Activated CD4-positive, alpha-beta memory T cell treated with anti-CD3 and anti-CD28 coated beads, Interleukin-2, amount 10 ng/mL, durations not matched to agents 7 days and 5 days (primary cell): ENCODE results near the gene RBP2. TPM values are rescaled to one million over a fixed set of nuclear protein-coding genes. Genes with fewer than 3 reads are reported as not detected.
"Not testable (repeated sequence)": the region's sequence is repeated elsewhere in the genome, so short reads cannot be mapped to it uniquely, and the experiment has no call there.

Experiments
- CTCF ChIA-PET: fragments of 350-600 bp; sonication (Branson Sonifier 250); formaldehyde crosslinking; loops from one replicate; lab custom pipeline; 2021; ENCODE audit warnings: antibody characterized with exemption, inconsistent platforms; lab: Charles Lee
- POLR2A ChIA-PET: fragments of 350-600 bp; sonication (Branson Sonifier 250); formaldehyde crosslinking; loops from one replicate; lab custom pipeline; 2021; ENCODE audit warnings: antibody characterized with exemption; lab: Charles Lee
- DNase-seq: peaks from one replicate; pipeline ENCODE4 v3.0.0-alpha.2; 2020
- H3K27ac Mint-ChIP-seq: one replicate; pipeline ENCODE4 v1.8.0; 2021; ENCODE audit warnings: mild to moderate bottlenecking, mixed read lengths
- H3K27me3 Mint-ChIP-seq: one replicate; pipeline ENCODE4 v1.8.0; 2021; ENCODE audit warnings: mixed read lengths
- H3K36me3 Mint-ChIP-seq: one replicate; pipeline ENCODE4 v1.8.0; 2021; ENCODE audit warnings: low read depth, mixed read lengths
- H3K4me1 Mint-ChIP-seq: one replicate; pipeline ENCODE4 v1.8.0; 2021; ENCODE audit warnings: mixed read lengths
- H3K4me3 Mint-ChIP-seq: one replicate; pipeline ENCODE4 v1.8.0; 2021; ENCODE audit warnings: mild to moderate bottlenecking, mixed read lengths
- H3K9me3 Mint-ChIP-seq: one replicate; pipeline ENCODE4 v1.8.0; 2021; ENCODE audit warnings: mixed read lengths
- total RNA-seq, 2 experiments: library from RNA; stranded (reverse); gene quantifications; one replicate each; pipeline ENCODE4 v1.2.3, GENCODE V29; 2021

RBP2 gene
- total RNA-seq, 2 experiments from 2014 or later = not detected

DNA sequence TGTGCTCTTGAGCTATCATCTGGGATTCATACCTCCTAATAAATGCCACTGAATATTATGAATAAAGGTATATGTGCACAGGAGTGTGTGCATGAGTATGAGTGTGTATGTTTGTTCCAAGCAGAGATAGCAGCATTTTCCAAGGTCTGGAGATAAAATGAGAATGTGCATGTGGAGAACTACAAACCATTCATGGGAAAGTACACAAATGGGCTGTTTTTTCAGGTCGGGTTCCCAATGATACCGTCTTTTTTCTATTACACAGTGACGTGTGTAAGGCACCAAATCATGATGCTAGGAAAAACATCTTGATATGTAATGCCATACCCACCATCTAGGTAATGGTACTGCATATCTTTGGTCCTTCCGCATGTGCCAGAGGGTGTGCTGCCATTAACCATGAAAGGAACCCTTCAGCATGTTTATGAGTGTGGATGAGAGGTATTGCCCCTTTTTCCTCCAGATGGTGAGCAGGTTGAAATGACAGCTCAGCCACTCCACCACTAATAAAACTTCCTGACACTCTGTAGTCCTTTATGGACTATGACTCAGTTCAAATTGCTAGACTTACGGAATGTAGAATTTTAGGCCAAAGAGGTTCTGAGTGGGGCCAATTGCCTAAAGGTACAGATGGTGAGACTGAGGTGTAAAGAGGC is 50.4 kb downstream of the RBP2 start:
- Mint-ChIP-seq H3K27ac (no peak overlapping the region), H3K4me3 (no peak overlapping the region), H3K36me3 (no peaks in the 10 kb centered on the region), H3K27me3 (no peaks in the 10 kb centered on the region), H3K4me1 (no peaks in the 10 kb centered on the region), H3K9me3 (no peaks in the 10 kb centered on the region)
- DNase-seq = no peak
- ChIA-PET POLR2A (no interaction called here), CTCF (interaction anchor here (0.7 to 1.0 kb wide), 3 partner anchors 73 to 1318 kb away, joined by 3 read pairs; no protein-coding TSS in a partner anchor)

DNA sequence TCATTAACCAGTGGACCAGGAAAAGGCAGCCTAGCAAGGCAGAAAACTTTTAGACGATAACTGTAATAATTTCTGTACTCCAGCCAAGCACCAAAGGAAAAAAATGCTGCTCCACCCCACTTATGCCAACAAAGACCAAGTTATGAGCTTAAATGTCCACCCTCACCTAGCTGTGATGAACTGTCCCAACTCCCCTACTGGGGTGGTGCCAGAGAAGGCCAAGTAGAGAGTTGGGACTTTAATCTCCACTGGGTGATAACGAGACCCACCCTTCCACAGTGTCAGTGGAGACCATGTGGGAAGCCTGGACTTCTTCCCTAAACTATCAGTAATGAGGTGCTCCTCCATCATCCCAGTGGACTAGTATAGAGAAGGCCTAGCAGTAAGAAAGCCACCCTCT is 53.1 kb downstream of the RBP2 start:
- Mint-ChIP-seq H3K27me3 (no peaks in the 10 kb centered on the region), H3K27ac (no peak overlapping the region), H3K4me3 (no peak overlapping the region), H3K9me3 (no peaks in the 10 kb centered on the region), H3K36me3 (no peaks in the 10 kb centered on the region), H3K4me1 (no peaks in the 10 kb centered on the region)
- POLR2A ChIA-PET = no interaction called here
- CTCF ChIA-PET = no interaction called here
- no peak for DNase-seq

DNA sequence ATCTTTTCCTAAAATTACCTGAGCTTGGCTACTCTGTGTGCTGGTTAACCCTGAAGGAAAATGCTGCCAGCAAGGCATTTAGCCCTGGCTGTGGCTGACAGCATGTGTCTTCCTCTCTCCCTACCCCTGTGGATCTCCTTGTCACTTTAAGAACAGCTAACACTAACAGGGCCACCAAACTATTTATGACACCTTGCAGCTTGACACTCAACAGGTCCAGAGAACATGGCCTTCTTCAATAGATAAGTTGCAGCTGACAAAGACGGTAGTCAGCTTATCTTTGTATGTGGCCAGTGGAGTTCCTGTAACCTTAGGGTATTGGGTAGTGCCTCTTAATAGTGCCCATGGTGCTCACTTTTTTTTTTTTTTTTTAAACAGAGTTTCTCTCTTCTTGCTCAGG is 54.9 kb downstream of the RBP2 start:
- ChIA-PET POLR2A (no interaction called here), CTCF (no interaction called here)
- no peak for DNase-seq
- Mint-ChIP-seq H3K4me3 (no peak overlapping the region), H3K27ac (no peak overlapping the region), H3K36me3 (no peaks in the 10 kb centered on the region), H3K27me3 (no peaks in the 10 kb centered on the region), H3K4me1 (no peaks in the 10 kb centered on the region), H3K9me3 (no peaks in the 10 kb centered on the region)

DNA sequence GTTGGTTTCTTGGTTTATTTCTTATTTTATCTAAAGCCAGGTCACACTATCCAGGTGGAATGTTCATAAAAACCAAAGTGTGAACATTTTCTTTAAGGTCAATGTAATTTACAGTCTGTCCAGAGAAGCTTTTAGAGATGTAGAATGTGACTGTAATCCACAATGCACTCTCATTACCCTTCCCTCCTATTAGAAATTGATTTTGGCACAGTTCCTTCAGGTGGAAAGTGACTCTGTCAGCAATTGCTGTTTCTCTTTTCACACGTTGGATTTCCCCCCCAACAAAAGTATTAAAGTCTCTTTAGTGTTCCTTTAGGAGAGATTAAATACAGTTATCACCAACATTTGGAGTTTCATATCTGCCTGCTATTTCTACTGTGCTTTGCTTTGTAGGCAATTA is 55.3 kb downstream of the RBP2 start:
- CTCF ChIA-PET = no interaction called here
- Mint-ChIP-seq H3K36me3 (no peaks in the 10 kb centered on the region), H3K4me1 (no peaks in the 10 kb centered on the region), H3K27ac (no peak overlapping the region), H3K27me3 (no peaks in the 10 kb centered on the region), H3K9me3 (no peaks in the 10 kb centered on the region), H3K4me3 (no peak overlapping the region)
- no peak for DNase-seq
- POLR2A ChIA-PET = no interaction called here

DNA sequence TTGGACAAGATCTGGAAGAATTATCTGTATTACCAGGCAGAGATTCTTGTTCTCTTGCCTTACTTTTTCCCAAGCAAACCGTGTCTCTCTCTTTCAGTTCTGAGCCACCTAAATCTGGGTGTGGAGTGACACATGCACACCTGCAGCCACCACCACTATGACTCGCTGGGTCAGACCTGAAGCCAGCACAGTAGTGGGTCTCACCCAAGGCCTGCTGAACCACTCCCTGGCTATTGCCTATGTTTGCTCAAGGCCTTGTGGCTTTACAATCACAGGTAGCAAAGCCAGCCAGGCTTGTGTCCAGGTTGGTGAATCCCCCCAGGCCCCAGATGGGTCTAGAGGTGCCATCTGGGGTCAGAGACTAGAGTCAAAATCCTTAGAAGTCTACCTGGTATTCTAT is 58.2 kb downstream of the RBP2 start:
- Mint-ChIP-seq H3K4me1 (no peaks in the 10 kb centered on the region), H3K36me3 (no peaks in the 10 kb centered on the region), H3K27ac (no peak overlapping the region), H3K9me3 (peaks cover 4% of the 10 kb centered on the region), H3K27me3 (no peaks in the 10 kb centered on the region), H3K4me3 (no peak overlapping the region)
- CTCF ChIA-PET = interaction anchor here (2.0 kb wide), 1 partner anchor 10 kb away, joined by 5 read pairs; no protein-coding TSS in a partner anchor
- DNase-seq = no peak
- POLR2A ChIA-PET = no interaction called here

DNA sequence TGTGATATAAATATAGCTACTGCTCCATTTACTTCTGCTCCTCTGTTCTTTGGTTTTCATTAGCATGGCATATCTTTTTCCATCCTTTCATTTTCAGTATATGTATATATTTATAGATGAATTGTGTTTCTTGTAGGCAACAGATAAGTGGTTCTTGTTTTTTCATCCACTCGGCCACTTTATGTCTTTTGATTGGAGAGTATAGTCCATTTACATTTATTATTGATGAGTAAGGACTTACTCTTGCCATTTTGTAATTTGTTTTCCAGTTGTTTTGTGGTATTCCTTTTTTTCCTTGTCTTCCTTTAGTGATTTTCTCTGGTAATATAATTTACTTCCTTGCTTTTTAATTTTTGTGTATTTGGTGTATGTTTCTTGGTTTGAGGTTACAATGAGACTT is 60.0 kb downstream of the RBP2 start:
- H3K4me1 Mint-ChIP-seq = no peaks in the 10 kb centered on the region
- ChIA-PET CTCF (no interaction called here), POLR2A (no interaction called here)
- peaks cover 8% of the 10 kb centered on the region for H3K9me3 Mint-ChIP-seq
- H3K36me3 Mint-ChIP-seq = no peaks in the 10 kb centered on the region
- no peak overlapping the region for H3K4me3 Mint-ChIP-seq
- peaks cover 9% of the 10 kb centered on the region for H3K27me3 Mint-ChIP-seq
- no peak overlapping the region for H3K27ac Mint-ChIP-seq
- DNase-seq = no peak

DNA sequence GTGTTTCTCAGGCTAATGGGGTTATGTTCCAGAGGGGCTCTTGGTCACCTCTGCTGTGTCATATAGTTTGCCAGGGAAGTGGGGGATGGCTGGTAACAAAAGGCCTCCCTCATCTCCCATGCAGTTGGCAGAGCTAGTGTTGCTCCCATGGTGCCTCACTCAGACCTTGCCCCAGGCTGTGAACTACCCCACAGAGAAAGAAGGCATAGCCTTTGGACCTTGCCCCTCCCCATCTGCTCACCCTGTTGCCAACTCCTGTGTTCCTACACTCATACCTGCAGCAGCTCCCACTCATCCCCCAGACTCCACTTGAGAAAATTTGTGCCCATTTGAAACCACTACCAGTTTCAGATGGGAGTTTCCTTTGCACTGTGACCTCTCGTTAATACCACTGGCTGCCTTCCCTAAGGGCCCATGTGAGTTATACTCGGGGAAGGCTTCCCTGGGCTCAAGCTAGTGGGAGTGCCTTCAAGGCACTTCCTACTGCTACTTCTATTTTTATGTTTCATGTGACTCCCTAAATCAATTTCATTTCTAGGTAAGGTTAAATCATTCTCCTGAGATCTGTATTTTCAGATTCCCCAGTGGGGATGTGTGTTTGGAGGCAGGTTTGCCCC is 61.6 kb downstream of the RBP2 start:
- Mint-ChIP-seq H3K4me1 (no peaks in the 10 kb centered on the region), H3K9me3 (peaks cover 8% of the 10 kb centered on the region), H3K36me3 (no peaks in the 10 kb centered on the region), H3K27ac (no peak overlapping the region), H3K4me3 (no peak overlapping the region), H3K27me3 (peaks cover 10% of the 10 kb centered on the region)
- no peak for DNase-seq
- ChIA-PET POLR2A (no interaction called here), CTCF (no interaction called here)

DNA sequence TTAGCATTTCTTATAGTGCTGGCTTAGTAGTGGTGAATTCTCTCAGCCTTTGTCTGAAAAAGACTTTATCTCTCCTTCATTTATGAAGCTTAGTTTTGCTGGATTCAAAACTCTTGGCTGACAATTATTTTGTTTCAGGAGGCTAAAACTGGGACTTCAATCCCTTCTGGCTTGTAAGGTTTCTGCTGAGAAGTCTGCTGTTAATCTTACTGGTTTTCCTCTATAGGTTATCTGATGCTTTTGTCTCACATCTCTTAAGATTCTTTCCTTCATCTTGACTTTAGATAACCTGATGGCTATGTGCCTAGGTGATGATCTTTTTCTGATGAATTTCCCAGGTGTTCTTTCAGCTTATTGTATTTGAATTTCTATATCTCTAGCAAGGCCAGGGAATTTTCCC is 63.4 kb downstream of the RBP2 start:
- H3K36me3 Mint-ChIP-seq, H3K4me1 Mint-ChIP-seq, H3K27ac Mint-ChIP-seq, H3K9me3 Mint-ChIP-seq, DNase-seq, H3K4me3 Mint-ChIP-seq, POLR2A ChIA-PET, CTCF ChIA-PET: not testable (repeated sequence)
- H3K27me3 Mint-ChIP-seq = peaks cover 12% of the 10 kb centered on the region

Other genes starting within 250 kb of the RBP2 start
- 10 to 100 TPM; 31.9 to 37.2 TPM for gene MRPS22, start 132.5 kb downstream of the RBP2 start, total RNA-seq
- 100 to 1,000 TPM; 106 to 109 TPM for gene COPB2, start 86.9 kb downstream of the RBP2 start, total RNA-seq
- gene RBP1, start 63.2 kb upstream of the RBP2 start, total RNA-seq = not detected
- gene NMNAT3, start 201.5 kb upstream of the RBP2 start, total RNA-seq = under 1 TPM; 0.15 to 0.18 TPM